22Rv1 (cell line): Measurements from ENCODE around the gene APC.

ENCODE experiments used
- ZFX ChIP-seq: fragments of 450-650 bp; IDR thresholded peaks from 2 replicates; pipeline ENCODE4 v1.6.1; 2017; ENCODE audit warnings: antibody characterized with exemption, borderline replicate concordance
- TF ChIP-seq, protein P1 (sequence below): fragments of 450-650 bp; IDR thresholded peaks from 2 replicates; pipeline ENCODE4 v1.5.1; 2017; ENCODE audit warnings: mild to moderate bottlenecking

DNA sequence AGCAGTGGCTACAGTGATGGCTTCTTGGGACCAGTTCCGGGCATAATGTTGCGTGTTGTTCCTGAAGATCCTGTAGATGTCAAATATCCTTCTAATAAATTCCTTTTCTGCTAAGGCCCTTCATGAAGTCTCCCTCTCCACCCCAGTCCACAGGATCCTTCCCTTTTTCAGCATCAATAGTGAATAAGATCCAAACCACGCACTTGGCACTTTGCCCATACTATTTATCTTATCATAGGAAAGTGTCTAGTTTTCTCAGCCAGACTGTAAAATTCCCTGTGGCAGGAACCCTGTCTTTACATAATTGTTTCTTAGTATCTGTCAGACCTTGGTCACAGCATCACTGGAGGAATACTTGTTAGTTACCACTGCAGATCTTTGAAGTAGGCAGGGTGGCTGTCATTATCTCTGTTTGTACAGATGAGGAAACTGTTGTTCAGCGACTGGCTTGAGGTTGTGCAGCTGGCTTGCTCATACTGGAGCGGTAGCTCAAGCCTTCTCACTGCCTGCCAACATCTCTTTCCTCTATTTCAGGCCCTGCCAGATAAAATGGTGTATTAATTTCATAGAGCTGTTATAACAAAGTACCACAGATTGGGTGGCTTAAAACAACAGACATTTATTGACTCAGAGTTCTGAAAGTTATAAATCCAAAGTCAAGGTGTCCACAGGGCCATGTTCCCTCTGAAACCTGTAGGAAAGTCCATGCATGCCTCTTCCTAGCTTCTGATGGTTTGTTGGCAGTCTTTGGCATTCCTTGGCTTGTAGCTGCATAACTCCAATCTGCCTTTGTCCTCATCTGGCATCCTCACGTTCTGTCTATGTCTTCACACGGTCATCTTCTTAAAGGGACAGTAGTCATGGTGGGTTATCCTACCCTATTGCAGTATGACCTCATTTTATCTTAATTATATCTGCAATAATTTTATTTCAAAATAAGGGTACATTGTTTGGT, 33.5 kb upstream of the APC start:
- TF ChIP-seq, protein P1, sequence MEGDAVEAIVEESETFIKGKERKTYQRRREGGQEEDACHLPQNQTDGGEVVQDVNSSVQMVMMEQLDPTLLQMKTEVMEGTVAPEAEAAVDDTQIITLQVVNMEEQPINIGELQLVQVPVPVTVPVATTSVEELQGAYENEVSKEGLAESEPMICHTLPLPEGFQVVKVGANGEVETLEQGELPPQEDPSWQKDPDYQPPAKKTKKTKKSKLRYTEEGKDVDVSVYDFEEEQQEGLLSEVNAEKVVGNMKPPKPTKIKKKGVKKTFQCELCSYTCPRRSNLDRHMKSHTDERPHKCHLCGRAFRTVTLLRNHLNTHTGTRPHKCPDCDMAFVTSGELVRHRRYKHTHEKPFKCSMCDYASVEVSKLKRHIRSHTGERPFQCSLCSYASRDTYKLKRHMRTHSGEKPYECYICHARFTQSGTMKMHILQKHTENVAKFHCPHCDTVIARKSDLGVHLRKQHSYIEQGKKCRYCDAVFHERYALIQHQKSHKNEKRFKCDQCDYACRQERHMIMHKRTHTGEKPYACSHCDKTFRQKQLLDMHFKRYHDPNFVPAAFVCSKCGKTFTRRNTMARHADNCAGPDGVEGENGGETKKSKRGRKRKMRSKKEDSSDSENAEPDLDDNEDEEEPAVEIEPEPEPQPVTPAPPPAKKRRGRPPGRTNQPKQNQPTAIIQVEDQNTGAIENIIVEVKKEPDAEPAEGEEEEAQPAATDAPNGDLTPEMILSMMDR, result no peak
- TF ChIP-seq ZFX, result no peak
